Measurements from ENCODE around the gene ANKHD1. TPM values are rescaled to one million over a fixed set of nuclear protein-coding genes. Genes with fewer than 3 reads are reported as not detected.

ANKHD1 gene
- total and polyA plus RNA-seq, 9 of the 15 experiments (the other 6 are each of a cell fraction or from before 2014, with no cell fraction given): 38.9 to 138 (median 78.7) TPM

GRCh38 chr5:140574165-140574564, 172.5 kb downstream of the ANKHD1 start (continued):
- no peak for TF ChIP-seq UBTF (IDR thresholded peaks at IDR 0.05; ENCODE audit: borderline replicate concordance in 1 of 2, low read depth in 2 of 2, low read length in 2 of 2)
- TF ChIP-seq SOX6 (IDR thresholded peaks at IDR 0.05): no peak
- TF ChIP-seq NCOA1 (IDR thresholded peaks at IDR 0.05; ENCODE audit: low read depth): no peak
- no peak for TF ChIP-seq ATF2 (CRISPR knock-in tag; IDR thresholded peaks at IDR 0.05)
- TF ChIP-seq ATF1 (CRISPR knock-in tag; IDR thresholded peaks at IDR 0.05): no peak
- TF ChIP-seq ATF1 (tag; IDR thresholded peaks at IDR 0.05): no peak
- no peak for TF ChIP-seq MTF1 (CRISPR knock-in tag; IDR thresholded peaks at IDR 0.05; ENCODE audit: borderline replicate concordance)
- no peak for TF ChIP-seq KDM1A (IDR thresholded peaks at IDR 0.05)
